GM23248 (cell line): Measurements from ENCODE around the gene NT5M. TPM values are rescaled to one million over a fixed set of nuclear protein-coding genes. Genes with fewer than 3 reads are reported as not detected.

Experiments
- DNase-seq: peaks from one replicate; pipeline ENCODE4 v3.0.0-alpha.2; 2015
- H2AFZ ChIP-seq: fragments of 200-600 bp; sonication (generic); 2 replicates; pipeline ENCODE4 v1.6.1; 2016; ENCODE audit warnings: antibody characterized with exemption
- H3F3A ChIP-seq: fragments of 200-600 bp; sonication (generic); 2 replicates; pipeline ENCODE4 v1.6.1; 2016; ENCODE audit warnings: mild to moderate bottlenecking, antibody characterized with exemption, mixed run types; ENCODE audit not compliant: insufficient read depth
- H3K27ac ChIP-seq: fragments of 200-600 bp; sonication (generic); 2 replicates; pipeline ENCODE4 v1.5.1; 2016; ENCODE audit warnings: mild to moderate bottlenecking
- H3K27me3 ChIP-seq: fragments of 200-600 bp; sonication (generic); replicated peaks from 2 replicates; pipeline ENCODE4 v1.6.1; 2016; ENCODE audit warnings: mild to moderate bottlenecking; ENCODE audit not compliant: insufficient read depth
- H3K36me3 ChIP-seq: fragments of 200-600 bp; sonication (generic); 2 replicates; pipeline ENCODE4 v1.6.1; 2016; ENCODE audit warnings: low read depth, mild to moderate bottlenecking
- H3K4me1 ChIP-seq: fragments of 200-600 bp; sonication (generic); 2 replicates; pipeline ENCODE4 v1.6.1; 2016; ENCODE audit warnings: mild to moderate bottlenecking; ENCODE audit not compliant: insufficient read depth
- H3K4me2 ChIP-seq: fragments of 200-600 bp; sonication (generic); one replicate; pipeline ENCODE4 v1.6.1; 2016; ENCODE audit warnings: mild to moderate bottlenecking; ENCODE audit not compliant: unreplicated experiment
- H3K4me3 ChIP-seq: fragments of 200-600 bp; sonication (generic); 2 replicates; pipeline ENCODE4 v1.5.1; 2016; ENCODE audit warnings: mild to moderate bottlenecking
- H3K79me2 ChIP-seq: fragments of 200-600 bp; sonication (generic); 2 replicates; pipeline ENCODE4 v1.6.1; 2016; ENCODE audit warnings: mild to moderate bottlenecking; ENCODE audit not compliant: insufficient read depth
- H3K9ac ChIP-seq: fragments of 200-600 bp; sonication (generic); 2 replicates; pipeline ENCODE4 v1.6.1; 2016; ENCODE audit warnings: mild to moderate bottlenecking
- H3K9me2 ChIP-seq: fragments of 200-600 bp; sonication (generic); 2 replicates; pipeline ENCODE4 v1.6.1; 2016; ENCODE audit warnings: mixed run types, mild to moderate bottlenecking, moderate library complexity; ENCODE audit not compliant: insufficient read depth
- H3K9me3 ChIP-seq: fragments of 200-600 bp; sonication (generic); one replicate; pipeline ENCODE4 v1.6.1; 2017; ENCODE audit warnings: low read depth
- H4K20me1 ChIP-seq: fragments of 200-600 bp; sonication (generic); 2 replicates; pipeline ENCODE4 v1.6.0; 2016; ENCODE audit not compliant: insufficient read depth
- EZH2 ChIP-seq: fragments of 200-600 bp; sonication (generic); IDR thresholded peaks from 2 replicates; pipeline ENCODE4 v1.6.1; 2018; ENCODE audit warnings: antibody characterized with exemption, mild to moderate bottlenecking; ENCODE audit not compliant: insufficient read depth, poor library complexity, severe bottlenecking
- EZH2phosphoT487 ChIP-seq: fragments of 200-600 bp; sonication (generic); IDR thresholded peaks from 2 replicates; pipeline ENCODE4 v1.6.1; 2018; ENCODE audit warnings: antibody characterized with exemption, moderate library complexity, mild to moderate bottlenecking, low read depth; ENCODE audit not compliant: insufficient read depth
- WGBS, 2 experiments: methylation state at CpG; one replicate each; pipeline ENCODE4 v1.1.6; 2015 to 2017; ENCODE audit warnings: low lambda C conversion rate in 2 of 2, low coverage in 1 of 2; ENCODE audit errors: missing lambda C conversion rate in 2 of 2; 5-methylcytosine and 5-hydroxymethylcytosine counted together
- in situ Hi-C: fragments of 300-500 bp; cut with MboI; formaldehyde crosslinking; loops from 2 replicates; pipeline ENCODE4 v1.15.0; 2020
- polyA plus RNA-seq: library from polyadenylated mRNA; unstranded; fragments of >200 nt; fragmentation: Nextera tagmentation; extraction: Ambion mirVana; gene quantifications from 2 replicates; pipeline ENCODE4 v1.2.1, GENCODE V29; 2016
- total RNA-seq: library from RNA; depleted of rRNA; stranded (reverse); fragments of >200 nt; shearing (Covaris generic); gene quantifications from 2 replicates; pipeline ENCODE4 v1.2.3, GENCODE V29; 2014

Gene NT5M
- total and polyA plus RNA-seq, 2 experiments from 2014 or later = 3.3 to 5.1 TPM

- no peaks in the 10 kb centered on the region for H3K9me3 ChIP-seq
- no peaks in the 10 kb centered on the region for H3K9me2 ChIP-seq
- DNase-seq = no peak
- no peak overlapping the region for H3K27ac ChIP-seq
- H3K4me3 ChIP-seq = no peak overlapping the region
- no peak overlapping the region for H3K9ac ChIP-seq
- no peak overlapping the region for H2AFZ ChIP-seq
- no peak for TF ChIP-seq EZH2phosphoT487
- no peak for TF ChIP-seq EZH2
- no peaks in the 10 kb centered on the region for H3K4me1 ChIP-seq
- no peak overlapping the region for H3K4me2 ChIP-seq
- H3K36me3 ChIP-seq = no peaks in the 10 kb centered on the region
- 88 to 93% methylated on average over 14 of the region's 14 CpGs for WGBS, 2 experiments
- no peaks in the 10 kb centered on the region for H4K20me1 ChIP-seq
- no peaks in the 10 kb centered on the region for H3K79me2 ChIP-seq
- no peaks in the 10 kb centered on the region for H3K27me3 ChIP-seq
- H3F3A ChIP-seq = no peaks in the 10 kb centered on the region
- in situ Hi-C loops = loop anchor here (10.0 kb wide), 2 partner anchors 142 to 292 kb away; partner anchors contain the start of gene RASD1
These were observed 49.9 kb downstream of the NT5M start for GRCh38 chr17:17352836-17353624.

GRCh38 chr17:17353625-17354484, 50.7 kb downstream of the NT5M start:
- no peaks in the 10 kb centered on the region for H4K20me1 ChIP-seq
- no peaks in the 10 kb centered on the region for H3K36me3 ChIP-seq
- no peak overlapping the region for H3K9ac ChIP-seq
- 71 to 72% methylated on average over 14 to 15 of the region's 15 CpGs for WGBS, 2 experiments
- no peak overlapping the region for H2AFZ ChIP-seq
- H3K4me2 ChIP-seq = no peak overlapping the region
- H3K79me2 ChIP-seq = no peaks in the 10 kb centered on the region
- H3F3A ChIP-seq = no peaks in the 10 kb centered on the region
- no peak overlapping the region for H3K4me3 ChIP-seq
- no peak overlapping the region for H3K27ac ChIP-seq
- no peak for DNase-seq
- H3K9me2 ChIP-seq = no peaks in the 10 kb centered on the region
- no peaks in the 10 kb centered on the region for H3K4me1 ChIP-seq
- no peaks in the 10 kb centered on the region for H3K9me3 ChIP-seq
- in situ Hi-C loops = loop anchor here (10.0 kb wide), 2 partner anchors 141 to 291 kb away; partner anchors contain the start of gene RASD1
- TF ChIP-seq EZH2 = no peak
- TF ChIP-seq EZH2phosphoT487 = no peak
- no peaks in the 10 kb centered on the region for H3K27me3 ChIP-seq

GRCh38 chr17:17354560-17355349, 51.6 kb downstream of the NT5M start:
- Histone ChIP-seq H4K20me1 (no peaks in the 10 kb centered on the region), H3K9me3 (no peaks in the 10 kb centered on the region), H3K9ac (no peak overlapping the region), H3K36me3 (no peaks in the 10 kb centered on the region), H3K4me3 (no peak overlapping the region), H3K4me1 (no peaks in the 10 kb centered on the region), H3K4me2 (no peak overlapping the region), H2AFZ (no peak overlapping the region), H3K9me2 (no peaks in the 10 kb centered on the region), H3K27me3 (no peaks in the 10 kb centered on the region), H3K79me2 (no peaks in the 10 kb centered on the region), H3F3A (no peaks in the 10 kb centered on the region), H3K27ac (no peak overlapping the region)
- in situ Hi-C loops = loop anchor here (10.0 kb wide), 2 partner anchors 140 to 290 kb away; partner anchors contain the start of gene RASD1
- DNase-seq = peak; percentile 84
- WGBS, 2 experiments = 31 to 34% methylated on average over 14 of the region's 14 CpGs
- TF ChIP-seq EZH2phosphoT487 = no peak
- no peak for TF ChIP-seq EZH2

- no peak overlapping the region for H3K27ac ChIP-seq
- in situ Hi-C loops = loop anchor here (10.0 kb wide), 2 partner anchors 139 to 289 kb away; partner anchors contain the start of gene RASD1
- H3K9me3 ChIP-seq = no peaks in the 10 kb centered on the region
- no peak overlapping the region for H3K4me2 ChIP-seq
- TF ChIP-seq EZH2phosphoT487 (no peak), EZH2 (no peak)
- H3K9me2 ChIP-seq = no peaks in the 10 kb centered on the region
- H4K20me1 ChIP-seq = no peaks in the 10 kb centered on the region
- no peaks in the 10 kb centered on the region for H3F3A ChIP-seq
- H3K27me3 ChIP-seq = no peaks in the 10 kb centered on the region
- no peaks in the 10 kb centered on the region for H3K36me3 ChIP-seq
- no peak overlapping the region for H3K9ac ChIP-seq
- no peaks in the 10 kb centered on the region for H3K79me2 ChIP-seq
- no peak for DNase-seq
- no peak overlapping the region for H2AFZ ChIP-seq
- no peak overlapping the region for H3K4me3 ChIP-seq
- WGBS, 2 experiments = 55 to 57% methylated on average over 12 of the region's 12 CpGs
- no peaks in the 10 kb centered on the region for H3K4me1 ChIP-seq
These were observed 52.3 kb downstream of the NT5M start for GRCh38 chr17:17355426-17355825.
